ENCODE results near the gene TMEM187. TPM values are rescaled to one million over a fixed set of nuclear protein-coding genes. Genes with fewer than 3 reads are reported as not detected.

Gene TMEM187
- total and polyA plus RNA-seq, 10 of the 15 experiments (the other 5 are each of a cell fraction or from before 2014, with no cell fraction given): 0.45 to 8.5 (median 4.1) TPM

GRCh38 chrX:153952373-153953026, 20.1 kb upstream of the TMEM187 start:
- in situ Hi-C loops (cut with MboI): no loop called here
- POLR2A ChIA-PET: interaction anchor here (0.5 to 0.9 kb wide), 2 partner anchors 15 to 57 kb away, joined by 3 to 4 read pairs; no protein-coding TSS in a partner anchor

GRCh38 chrX:153953342-153953830, 19.2 kb upstream of the TMEM187 start:
- ChIA-PET POLR2A (no interaction called here), SMC1A (ENCODE audit: uncharacterized antibody, unreplicated experiment) (no interaction called here), RAD21 (ENCODE audit: unreplicated experiment) (interaction anchor here (0.6 kb wide), 1 partner anchor 35 kb away, joined by 4 read pairs; no protein-coding TSS in a partner anchor), CTCF (interaction anchor here (0.8 to 1.8 kb wide), 3 partner anchors 14 to 30 kb away, joined by 4 to 5 read pairs (median 4); partner anchors contain the start of gene ARHGAP4)
- Histone ChIP-seq H3K9me3 (replicated peaks; ENCODE audit: control insufficient read depth, insufficient read depth, low read length) (no peaks in the 10 kb centered on the region), H2AFZ (ENCODE audit: control insufficient read depth, low read depth, low read length) (no peak overlapping the region), H3K4me3 (no peak overlapping the region), H3K79me2 (ENCODE audit: control insufficient read depth, insufficient read depth, low read length) (no peaks in the 10 kb centered on the region; the same call in 1 of the 2 replicates), H3K4me2 (ENCODE audit: control insufficient read depth, insufficient read depth) (no peak overlapping the region), H4K20me1 (ENCODE audit: control insufficient read depth, insufficient read depth) (no peaks in the 10 kb centered on the region), H3K27me3 (replicated peaks in 1 of 2; ENCODE audit: control insufficient read depth in 2 of 2, insufficient read depth in 2 of 2, low read length in 1 of 2) (no peaks in the 10 kb centered on the region), H3K36me3 (ENCODE audit: control insufficient read depth in 2 of 2, insufficient read depth in 2 of 2, low read length in 1 of 2) (peaks cover 11 to 70% of the 10 kb centered on the region in 2 experiments), H3K9ac (ENCODE audit: control insufficient read depth, insufficient read depth, low read length) (no peak overlapping the region), H3K4me1 (ENCODE audit: control insufficient read depth, insufficient read depth, low read length) (no peaks in the 10 kb centered on the region), H3K27ac (ENCODE audit: control insufficient read depth, insufficient read depth) (peak overlapping the region; percentile 37)
- in situ Hi-C loops (cut with MboI) (no loop called here), intact Hi-C loops (cut with micrococcal nuclease; ENCODE audit: unreplicated experiment) (loop anchor here (1.0 to 5.0 kb wide), 2 partner anchors 189 to 396 kb away; partner anchors contain the start of gene PLXNB3)
- 23% methylated on average over 32 of the region's 33 CpGs for WGBS (ENCODE audit: insufficient coverage, insufficient replicate concordance, low lambda C conversion rate, missing lambda C conversion rate)
- no peak for DNase-seq (ENCODE audit: low read depth, low spot score)
- peak; percentile 85 for ATAC-seq
- BruUV-seq (replicated peaks): no TSS peak
- FAIRE-seq: peak; percentile 54
- TF ChIP-seq SMC3 (IDR thresholded peaks at IDR 0.05; ENCODE audit: borderline replicate concordance, low read length) (peak; percentile 89), SRF (IDR thresholded peaks at IDR 0.05; ENCODE audit: low read depth in 2 of 2, low read length in 2 of 2) (peak; percentile 93 to 95), MTA3 (IDR thresholded peaks at IDR 0.05; ENCODE audit: borderline replicate concordance, low read length) (no peak), CTCF (IDR thresholded peaks at IDR 0.05 in 2 of 3, conservative IDR thresholded peaks at IDR 0.05 in 1 of 3; ENCODE audit: control insufficient read depth in 2 of 3, extremely low read depth in 1 of 3, insufficient read depth in 1 of 3, low read depth in 3 of 3, low read length in 3 of 3) (peak; percentile 92 to 100 (median 95); a peak in 5 of 6 replicates), PML (IDR thresholded peaks at IDR 0.05; ENCODE audit: low read length) (no peak), POLR2AphosphoS5 (IDR thresholded peaks at IDR 0.05; ENCODE audit: low read length) (0 out of 2 replicates have a peak, but pooled peaks have one; percentile 36), RELA (IDR thresholded peaks at IDR 0.05; ENCODE audit: borderline replicate concordance, partially characterized antibody) (peak; percentile 39), RUNX3 (IDR thresholded peaks at IDR 0.05; ENCODE audit: low read length) (no peak), POLR2A (IDR thresholded peaks at IDR 0.05; ENCODE audit: low read depth, low read length) (peak; percentile 74), ATF3 (IDR thresholded peaks at IDR 0.05; ENCODE audit: borderline replicate concordance, extremely low read depth, low read depth, low read length) (no peak), BHLHE40 (IDR thresholded peaks at IDR 0.05; ENCODE audit: borderline replicate concordance in 1 of 2, low read depth in 2 of 2, low read length in 1 of 2) (peak in 1 of 2 experiments; percentile 27; a peak in 1 of 4 replicates), SMARCA5 (IDR thresholded peaks at IDR 0.05) (peak; percentile 49; the same call in 1 of the 2 replicates)

More at GRCh38 chrX:153952373-153953026, 20.1 kb upstream of the TMEM187 start:
- H3K36me3 ChIP-seq (ENCODE audit: control insufficient read depth in 2 of 2, insufficient read depth in 2 of 2, low read length in 1 of 2): peaks cover 7 to 65% of the 10 kb centered on the region in 2 experiments
- no peak overlapping the region for H3K4me3 ChIP-seq
- DNase-seq (ENCODE audit: low read depth, low spot score): no peak
- no peak overlapping the region for H2AFZ ChIP-seq (ENCODE audit: control insufficient read depth, low read depth, low read length)
- intact Hi-C loops (cut with micrococcal nuclease; ENCODE audit: unreplicated experiment): loop anchor here (1.0 to 5.0 kb wide), 2 partner anchors 188 to 395 kb away; partner anchors contain the start of gene PLXNB3
- H3K9me3 ChIP-seq (replicated peaks; ENCODE audit: control insufficient read depth, insufficient read depth, low read length): no peaks in the 10 kb centered on the region
- H3K4me1 ChIP-seq (ENCODE audit: control insufficient read depth, insufficient read depth, low read length): no peaks in the 10 kb centered on the region
- TF ChIP-seq POLR2A (IDR thresholded peaks at IDR 0.05; ENCODE audit: low read depth, low read length) (peak; percentile 35; the same call in 1 of the 2 replicates), RAD21 (IDR thresholded peaks at IDR 0.05; ENCODE audit: insufficient read depth, low read depth, low read length) (no peak)
- ChIA-PET RAD21 (ENCODE audit: unreplicated experiment) (interaction anchor here (1.1 kb wide), 1 partner anchor 28 kb away, joined by 3 read pairs; no protein-coding TSS in a partner anchor), SMC1A (ENCODE audit: uncharacterized antibody, unreplicated experiment) (interaction anchor here (0.5 kb wide), 1 partner anchor 159 kb away, joined by 3 read pairs; no protein-coding TSS in a partner anchor), CTCF (interaction anchor here (0.6 to 1.8 kb wide), 7 partner anchors 16 to 802 kb away, joined by 3 to 5 read pairs (median 4); partner anchors contain the start of genes ARHGAP4 and NAA10)
- H4K20me1 ChIP-seq (ENCODE audit: control insufficient read depth, insufficient read depth): no peaks in the 10 kb centered on the region
- no peak for FAIRE-seq
- WGBS (ENCODE audit: insufficient coverage, insufficient replicate concordance, low lambda C conversion rate, missing lambda C conversion rate): 93% methylated on average over 31 of the region's 32 CpGs
- H3K27ac ChIP-seq (ENCODE audit: control insufficient read depth, insufficient read depth): peak overlapping the region; percentile 37; the same call in 1 of the 2 replicates
- H3K79me2 ChIP-seq (ENCODE audit: control insufficient read depth, insufficient read depth, low read length): no peaks in the 10 kb centered on the region; the same call in 1 of the 2 replicates
- ATAC-seq: no peak
- BruUV-seq (replicated peaks): no TSS peak
- no peak overlapping the region for H3K4me2 ChIP-seq (ENCODE audit: control insufficient read depth, insufficient read depth)
- H3K9ac ChIP-seq (ENCODE audit: control insufficient read depth, insufficient read depth, low read length): no peak overlapping the region
- H3K27me3 ChIP-seq (replicated peaks in 1 of 2; ENCODE audit: control insufficient read depth in 2 of 2, insufficient read depth in 2 of 2, low read length in 1 of 2): no peaks in the 10 kb centered on the region

Measured in GM12878 (cell line).